Heart left ventricle (tissue), 16 donors: ENCODE data around the gene MAFF. TPM values are rescaled to one million over a fixed set of nuclear protein-coding genes. Genes with fewer than 3 reads are reported as not detected.

ENCODE experiments used
- ATAC-seq, 4 donors: fragments of 200-7000 bp; cut with Tn5 transposase; one replicate each; pipeline ENCODE4 v1.9.1; 2020 to 2022; ENCODE audit warnings: moderate library complexity in 4 of 4, mild to moderate bottlenecking in 3 of 4, moderate number of reproducible peaks in 1 of 4
- DNase-seq, 5 donors: peaks; one replicate each; pipeline ENCODE4 v3.0.0-alpha.2; 2020
- H3K27ac ChIP-seq, 12 donors: fragments of 200-600 bp; sonication (generic) in 4 of 12; one replicate each; pipeline versions ENCODE4 v1.5.0 to v1.8.0; 2016 to 2022; ENCODE audit warnings: mild to moderate bottlenecking in 2 of 12
- H3K27me3 ChIP-seq, 9 donors: fragments of 200-600 bp; sonication (generic) in 2 of 9; one replicate each; pipeline versions ENCODE4 v1.5.1 to v1.8.0; 2016 to 2022; ENCODE audit warnings: mild to moderate bottlenecking in 3 of 9
- H3K36me3 ChIP-seq, 9 donors: fragments of 200-600 bp; sonication (generic) in 2 of 9; one replicate each; pipeline versions ENCODE4 v1.5.0 to v1.8.0; 2018 to 2022; ENCODE audit warnings: mild to moderate bottlenecking in 2 of 9
- H3K4me1 ChIP-seq, 12 donors: fragments of 200-600 bp; sonication (generic) in 4 of 12; one replicate each; pipeline versions ENCODE4 v1.5.0 to v1.8.0; 2016 to 2022; ENCODE audit warnings: mild to moderate bottlenecking in 3 of 12
- H3K4me3 ChIP-seq, 12 donors: fragments of 200-600 bp; sonication (generic) in 4 of 12; one replicate each; pipeline versions ENCODE4 v1.5.0 to v1.8.0; 2017 to 2022; ENCODE audit warnings: mild to moderate bottlenecking in 9 of 12, moderate library complexity in 4 of 12
- H3K9me3 ChIP-seq, 12 donors: fragments of 200-600 bp; sonication (generic) in 4 of 12; one replicate each; pipeline versions ENCODE4 v1.5.0 to v1.8.0; 2016 to 2022; ENCODE audit warnings: mild to moderate bottlenecking in 1 of 12
- POLR2A ChIP-seq, 2 donors: fragments of 450-650 bp; IDR thresholded peaks; one replicate each; pipeline ENCODE4 v1.6.1; 2017; ENCODE audit warnings: antibody characterized with exemption in 2 of 2, mild to moderate bottlenecking in 2 of 2, moderate library complexity in 2 of 2
- WGBS, 4 donors: extraction: QIAGEN DNeasy Blood & Tissue Kit in 2 of 4; methylation state at CpG; one replicate each; pipeline versions ENCODE4 v1.1.5 to v1.1.7; 2013 to 2018; 5-methylcytosine and 5-hydroxymethylcytosine counted together
- intact Hi-C, 10 donors: fragments of 100-400 bp; cut with DNase I; formaldehyde crosslinking; loops; one replicate each; pipeline versions ENCODE4 v1.11.1 to v1.14.2; 2022
- polyA plus RNA-seq, 2 donors: library from polyadenylated mRNA; stranded (reverse); fragments of 200-250 nt; gene quantifications; one replicate each; pipeline ENCODE4 v1.2.3, GENCODE V29; 2013
- total RNA-seq, 9 donors: library from RNA; depleted of rRNA in 2 of 9; stranded (reverse); fragments of >200 nt in 2 of 9; fragmentation: NEBNext Ultra II Directional in 3 of 9; extraction: Animal tissue kit (Norgen Biotek cat#: 25700) in 3 of 9; gene quantifications; one replicate each; pipeline versions ENCODE4 v1.1.0 to v1.2.4, GENCODE V29; 2016 to 2023
- TF ChIP-seq, protein P1 (sequence below), 12 donors: fragments of 200-600 bp; sonication (generic) in 4 of 12; IDR thresholded peaks; one replicate each; pipeline versions ENCODE4 v1.5.0 to v1.8.0; 2018 to 2022; ENCODE audit warnings: antibody characterized with exemption in 12 of 12, mild to moderate bottlenecking in 5 of 12
- donor health status: ischemic (EF 13 %, LVEDD 7.1; RV severe dilation, severe dysfunction).
- donor health status: healthy with polysubstance abuse.
- donor health status: DM: no; HTN: yes; CAD: no.
- donor health status: DM: no; HTN: no; CAD: no.
- donor health status: ischemic (EF 25% LVEDD 6.9; RV normal size, moderate dysfunction).
- donor health status: ischemic (EF 25% LVEDD 5.7; RV mildly dilated, moderate dysfunction).
- donor health status: healthy.
- donor health status: DM: yes; HTN: yes; CAD: no.
- donor health status: ischemic (EF 35%, LVEDD 5.7; RV mildly dilated, moderate dysfunction).
- donor health status: nonischemic (EF 11% LVEDD 7.7; RV severe dilation, severe dysfunction).
- donor health status: DM: yes; HTN: yes; CAD: no.
- donor health status: PGD.
- donor health status: ischemic (EF 29% LVEDD 5.4; RV normal size, mild dysfunction).
- donor health status: nonischemic (EF 23%, LVEDD 6.1; RV moderate dilation, normal function).

The MAFF gene
- total and polyA plus RNA-seq, 11 donors, result 1.9 to 36.0 (median 4.7) TPM

DNA sequence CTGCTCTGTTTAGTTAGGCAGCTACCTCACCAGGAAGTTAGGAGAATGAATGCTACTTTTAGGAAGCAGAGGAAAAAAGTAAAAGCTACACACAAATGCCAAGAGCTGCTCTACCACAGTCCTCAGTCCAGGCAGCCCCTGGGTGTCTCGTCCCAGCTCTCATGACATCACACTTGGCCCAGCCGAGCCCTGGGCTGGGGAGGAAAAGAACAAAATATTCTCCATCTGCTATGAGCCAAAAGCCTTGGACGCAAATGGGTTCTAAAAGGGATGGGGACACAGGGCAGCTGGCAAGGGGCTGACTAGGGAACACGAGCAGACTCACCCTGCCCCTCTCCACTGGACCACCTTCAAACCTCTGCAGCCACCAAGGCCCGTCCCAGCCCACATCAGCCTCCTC, 44.9 kb downstream of the MAFF start:
- intact Hi-C loops, result loop anchor here in 1 of 10 donors (10.0 kb wide), 1 partner anchor 132 kb away; the partner anchor contains the start of gene BAIAP2L2
- Histone ChIP-seq H3K9me3 (peaks cover 0 to 7% (median 0%) of the 10 kb centered on the region in 12 donors), H3K4me3 (no peak overlapping the region), H3K27ac (peak overlapping the region; percentile 11 to 82 (median 60)), H3K36me3 (peaks cover 0 to 52% (median 45%) of the 10 kb centered on the region in 9 donors), H3K4me1 (peaks cover 0 to 67% (median 36%) of the 10 kb centered on the region in 12 donors), H3K27me3 (no peaks in the 10 kb centered on the region)
- TF ChIP-seq POLR2A (IDR thresholded peaks at IDR 0.05), result no peak
- TF ChIP-seq, protein P1, sequence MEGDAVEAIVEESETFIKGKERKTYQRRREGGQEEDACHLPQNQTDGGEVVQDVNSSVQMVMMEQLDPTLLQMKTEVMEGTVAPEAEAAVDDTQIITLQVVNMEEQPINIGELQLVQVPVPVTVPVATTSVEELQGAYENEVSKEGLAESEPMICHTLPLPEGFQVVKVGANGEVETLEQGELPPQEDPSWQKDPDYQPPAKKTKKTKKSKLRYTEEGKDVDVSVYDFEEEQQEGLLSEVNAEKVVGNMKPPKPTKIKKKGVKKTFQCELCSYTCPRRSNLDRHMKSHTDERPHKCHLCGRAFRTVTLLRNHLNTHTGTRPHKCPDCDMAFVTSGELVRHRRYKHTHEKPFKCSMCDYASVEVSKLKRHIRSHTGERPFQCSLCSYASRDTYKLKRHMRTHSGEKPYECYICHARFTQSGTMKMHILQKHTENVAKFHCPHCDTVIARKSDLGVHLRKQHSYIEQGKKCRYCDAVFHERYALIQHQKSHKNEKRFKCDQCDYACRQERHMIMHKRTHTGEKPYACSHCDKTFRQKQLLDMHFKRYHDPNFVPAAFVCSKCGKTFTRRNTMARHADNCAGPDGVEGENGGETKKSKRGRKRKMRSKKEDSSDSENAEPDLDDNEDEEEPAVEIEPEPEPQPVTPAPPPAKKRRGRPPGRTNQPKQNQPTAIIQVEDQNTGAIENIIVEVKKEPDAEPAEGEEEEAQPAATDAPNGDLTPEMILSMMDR (IDR thresholded peaks at IDR 0.05), result no peak
- WGBS, 4 donors, result 62 to 85% (median 69%) methylated on average over 5 of the region's 5 CpGs
- DNase-seq (peak; percentile 64 to 79 (median 73)), ATAC-seq (peak; percentile 51 to 80 (median 68))

DNA sequence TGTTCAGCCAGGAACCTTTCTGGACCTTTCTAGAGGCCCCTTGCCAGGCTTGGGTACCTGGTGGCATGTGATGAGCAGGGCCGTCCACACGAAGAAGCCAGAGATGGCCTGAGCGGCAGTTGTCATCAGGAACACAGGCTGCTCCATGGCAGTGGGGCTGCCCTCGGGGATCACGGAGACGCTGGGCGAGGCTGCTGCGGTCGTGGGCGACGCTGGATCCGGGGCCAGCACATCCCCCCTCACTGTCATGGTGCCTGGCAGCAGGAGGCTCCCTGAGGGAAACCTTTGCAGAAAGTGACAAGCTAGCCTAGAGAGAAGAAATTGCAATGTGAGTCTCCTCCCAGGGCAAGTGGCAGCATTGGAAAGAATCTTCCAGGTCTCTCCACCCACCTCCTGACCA, 45.9 kb downstream of the MAFF start:
- TF ChIP-seq, protein P1 (IDR thresholded peaks at IDR 0.05), result no peak
- TF ChIP-seq POLR2A (IDR thresholded peaks at IDR 0.05), result no peak
- peaks cover 0 to 68% (median 44%) of the 10 kb centered on the region in 12 donors for H3K4me1 ChIP-seq
- no peaks in the 10 kb centered on the region for H3K27me3 ChIP-seq
- WGBS, 4 donors, result 88 to 93% (median 90%) methylated on average over 3 to 12 of the region's 12 CpGs
- ATAC-seq (no peak), DNase-seq (no peak)
- intact Hi-C loops, result loop anchor here in 1 of 10 donors (10.0 kb wide), 1 partner anchor 133 kb away; the partner anchor contains the start of gene BAIAP2L2
- peak overlapping the region in 10 of 12 donors; percentile 11 to 82 (median 70) for H3K27ac ChIP-seq
- no peak overlapping the region for H3K4me3 ChIP-seq
- H3K36me3 ChIP-seq, result peaks cover 0 to 48% (median 44%) of the 10 kb centered on the region in 9 donors
- peaks cover 0 to 7% (median 0%) of the 10 kb centered on the region in 12 donors for H3K9me3 ChIP-seq

DNA sequence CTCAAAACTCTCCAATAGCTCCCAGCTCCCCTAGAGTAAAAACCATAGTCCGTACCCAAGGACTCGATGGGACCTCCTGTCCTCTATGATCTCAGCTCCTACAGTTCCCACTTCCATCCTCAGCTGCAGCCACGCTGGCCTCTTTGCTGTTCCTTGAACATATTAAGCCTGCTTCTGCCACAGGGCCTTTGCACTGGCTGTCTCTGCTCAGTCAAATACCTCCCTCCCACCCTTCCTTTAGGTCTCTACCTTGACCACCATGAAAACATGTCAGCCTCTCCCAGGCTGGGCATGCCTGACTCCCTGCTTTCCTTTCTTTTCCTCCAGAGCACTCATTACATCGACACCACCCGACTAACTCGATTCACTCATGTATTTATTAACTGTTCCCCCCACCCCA, 46.5 kb downstream of the MAFF start:
- ATAC-seq, result no peak
- Histone ChIP-seq H3K4me1 (peaks cover 0 to 67% (median 39%) of the 10 kb centered on the region in 12 donors), H3K27ac (peak overlapping the region in 1 of 12 donors; percentile 78), H3K4me3 (no peak overlapping the region), H3K9me3 (peaks cover 0 to 7% (median 0%) of the 10 kb centered on the region in 12 donors), H3K36me3 (peaks cover 0 to 44% (median 40%) of the 10 kb centered on the region in 9 donors), H3K27me3 (no peaks in the 10 kb centered on the region)
- TF ChIP-seq POLR2A (IDR thresholded peaks at IDR 0.05), result no peak
- TF ChIP-seq, protein P1 (IDR thresholded peaks at IDR 0.05), result no peak
- intact Hi-C loops, result loop anchor here in 1 of 10 donors (10.0 kb wide), 1 partner anchor 133 kb away; the partner anchor contains the start of gene BAIAP2L2
- DNase-seq, result no peak
- WGBS, 4 donors, result 96 to 99% (median 98%) methylated on average over 6 of the region's 6 CpGs

DNA sequence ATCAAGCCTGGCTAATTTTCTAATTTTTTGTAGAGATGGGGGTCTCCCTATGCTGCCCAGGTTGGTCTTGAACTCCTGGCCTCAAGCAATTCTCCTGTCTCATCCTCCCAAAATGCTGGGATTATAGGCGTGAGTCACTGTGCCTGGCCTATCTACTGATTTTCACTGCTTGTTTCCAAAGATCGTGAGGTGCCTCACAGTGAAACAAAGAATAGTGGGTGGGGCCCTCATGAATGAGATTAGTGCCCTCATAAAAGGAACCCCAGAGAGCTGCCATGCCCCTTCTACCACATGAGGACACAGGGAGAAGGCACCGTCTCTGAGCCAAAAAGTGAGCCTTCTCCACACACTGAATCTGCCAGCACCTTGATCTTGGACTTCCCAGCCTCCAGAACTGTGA, 47.5 kb downstream of the MAFF start:
- WGBS, 4 donors, result 97 to 100% (median 98%) methylated on average over 3 of the region's 3 CpGs

More for the DNA sequence above, 47.5 kb downstream of the MAFF start:
- intact Hi-C loops, result loop anchor here in 1 of 10 donors (10.0 kb wide), 1 partner anchor 134 kb away; the partner anchor contains the start of gene BAIAP2L2
- Histone ChIP-seq H3K4me3 (no peak overlapping the region), H3K27me3 (no peaks in the 10 kb centered on the region), H3K4me1 (peaks cover 0 to 66% (median 38%) of the 10 kb centered on the region in 12 donors), H3K36me3 (peaks cover 0 to 35% (median 31%) of the 10 kb centered on the region in 9 donors), H3K27ac (no peak overlapping the region), H3K9me3 (peaks cover 0 to 7% (median 0%) of the 10 kb centered on the region in 12 donors)
- ATAC-seq (no peak), DNase-seq (no peak)
- TF ChIP-seq, protein P1 (IDR thresholded peaks at IDR 0.05), result no peak
- TF ChIP-seq POLR2A (IDR thresholded peaks at IDR 0.05), result no peak
